Smooth muscle cell of the brain vasculature (primary cell): ENCODE measurements around the gene WFDC2.
"Not testable (repeated sequence)": the region's sequence is repeated elsewhere in the genome, so short reads cannot be mapped to it uniquely, and the experiment has no call there.

ENCODE experiments used
- DNase-seq: peaks from one replicate; pipeline ENCODE4 v3.0.0-alpha.2; 2012; ENCODE audit warnings: low read depth, low spot score

Gene WFDC2

DNA sequence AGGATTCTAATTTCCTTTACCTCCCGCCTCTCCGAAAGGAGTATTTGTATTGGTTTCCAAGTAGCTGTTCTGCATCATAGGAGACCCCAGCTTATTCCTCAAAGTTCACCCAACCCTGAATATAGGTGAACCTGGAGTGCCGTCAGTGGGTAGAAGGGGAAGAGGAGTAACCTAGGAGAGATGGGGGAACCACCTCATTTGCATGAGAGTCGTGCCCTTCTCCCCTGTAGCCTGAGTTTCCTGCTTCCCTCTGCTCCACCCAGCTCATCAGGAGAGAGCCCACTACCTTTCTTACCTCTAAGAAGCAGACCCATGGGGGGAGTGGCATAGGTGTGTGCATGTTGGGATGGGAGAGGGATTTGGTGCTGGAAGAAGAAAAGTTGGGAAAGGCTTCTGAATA lies 17.3 kb upstream of the WFDC2 start:
- DNase-seq, result no peak

DNA sequence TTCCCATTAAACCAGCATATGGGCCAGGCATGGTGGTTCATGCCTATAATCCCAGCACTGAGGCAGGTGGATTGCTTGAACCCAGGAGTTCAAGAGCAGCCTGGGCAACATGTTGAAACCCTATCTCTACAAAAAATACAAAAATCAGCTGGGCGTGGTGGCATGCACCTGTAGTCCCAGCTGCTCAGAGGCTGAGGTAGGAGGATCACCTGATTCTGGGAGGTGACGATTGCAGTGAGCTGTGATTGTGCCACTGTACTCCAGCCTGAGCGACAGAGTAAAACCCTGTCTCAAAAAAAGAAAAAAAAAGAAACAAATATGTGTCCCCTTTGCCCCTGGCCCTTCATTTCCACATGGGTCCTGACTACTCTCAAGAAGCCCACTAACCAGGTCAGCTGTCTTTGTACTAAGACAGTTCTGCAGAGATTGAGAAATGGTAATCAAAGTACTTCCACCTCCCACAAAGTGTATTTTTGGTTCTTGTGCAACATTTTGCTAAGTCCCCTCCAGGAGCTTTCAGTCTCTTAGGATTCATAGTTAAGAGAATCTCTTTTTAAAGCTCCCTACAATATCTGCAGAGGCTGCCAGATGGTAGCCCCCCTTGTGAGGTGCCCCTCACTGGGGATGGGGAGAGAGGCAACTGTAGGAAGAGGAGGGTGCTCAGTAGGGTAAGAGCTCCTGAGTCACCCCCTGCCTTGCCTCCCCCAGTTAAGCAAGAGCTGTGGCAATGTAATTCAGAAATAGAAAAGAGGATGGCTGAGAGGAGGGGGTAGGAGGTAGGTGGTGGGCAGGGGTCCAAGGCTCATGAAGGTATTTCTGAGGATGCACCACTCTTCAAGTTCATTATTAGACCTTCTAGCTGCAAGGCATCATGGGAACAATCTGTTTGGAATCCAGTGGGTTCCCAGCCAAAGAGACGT lies 16.5 kb upstream of the WFDC2 start:
- no peak for DNase-seq

DNA sequence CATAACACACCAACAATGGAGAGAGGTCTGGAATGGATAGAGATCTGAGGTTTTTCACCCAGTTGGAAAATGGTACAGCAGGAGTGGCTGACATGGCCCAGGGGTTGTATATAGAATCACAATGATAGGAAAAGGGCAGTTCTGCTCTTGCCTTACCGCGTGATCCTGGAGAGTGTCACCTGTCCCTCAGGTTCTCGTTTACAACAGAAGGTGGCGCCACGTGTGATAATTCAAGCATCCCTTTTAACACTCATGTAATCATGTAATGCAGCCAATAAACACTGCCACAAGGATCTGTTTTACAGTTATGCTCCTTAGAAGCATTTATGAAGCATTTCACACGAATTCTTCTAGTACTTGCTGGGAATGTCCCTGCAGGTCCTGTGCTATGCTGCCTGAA lies 12.9 kb upstream of the WFDC2 start:
- no peak for DNase-seq

GRCh38 chr20:45459606-45460005 lies 9.9 kb upstream of the WFDC2 start:
- no peak for DNase-seq

- no peak for DNase-seq
Measured at GRCh38 chr20:45461225-45461624, 8.3 kb upstream of the WFDC2 start.

DNA sequence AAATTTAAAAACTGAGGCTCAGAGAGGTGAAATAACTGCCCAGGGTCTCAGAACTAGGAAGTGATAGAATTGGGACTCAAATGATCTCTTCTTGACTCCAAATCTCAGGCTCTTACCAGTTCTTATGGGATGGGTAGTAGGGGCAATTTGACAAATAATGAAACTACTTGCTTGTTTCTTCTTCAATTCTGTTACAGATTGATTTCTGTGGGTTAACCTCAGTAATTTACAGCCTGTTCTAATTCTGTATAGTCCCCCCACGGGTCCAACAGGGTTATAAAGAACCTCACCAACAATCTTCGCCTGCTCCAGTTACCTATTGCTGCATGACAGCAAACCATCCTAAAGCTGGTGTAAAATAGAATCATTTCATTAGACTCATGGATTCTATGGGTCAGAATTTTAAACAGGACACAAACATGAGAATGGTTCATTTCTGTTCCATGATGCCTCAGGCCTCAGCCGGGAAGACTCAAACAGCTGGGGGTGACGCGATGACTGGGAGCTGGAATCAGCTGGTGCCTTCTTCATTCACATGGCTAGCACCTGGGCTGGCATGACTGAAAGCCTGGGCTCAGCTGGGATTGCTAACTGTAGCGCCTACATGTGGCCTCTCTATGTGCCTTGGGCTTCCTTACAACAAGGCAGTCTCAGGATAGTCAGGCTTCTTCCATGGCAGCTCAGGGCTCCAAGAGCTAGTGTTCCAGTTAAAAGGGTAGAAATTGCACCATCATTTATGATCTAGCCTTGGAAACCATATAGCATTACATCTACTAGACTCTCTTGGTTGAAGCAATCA lies 6.6 kb upstream of the WFDC2 start:
- no peak for DNase-seq

DNA sequence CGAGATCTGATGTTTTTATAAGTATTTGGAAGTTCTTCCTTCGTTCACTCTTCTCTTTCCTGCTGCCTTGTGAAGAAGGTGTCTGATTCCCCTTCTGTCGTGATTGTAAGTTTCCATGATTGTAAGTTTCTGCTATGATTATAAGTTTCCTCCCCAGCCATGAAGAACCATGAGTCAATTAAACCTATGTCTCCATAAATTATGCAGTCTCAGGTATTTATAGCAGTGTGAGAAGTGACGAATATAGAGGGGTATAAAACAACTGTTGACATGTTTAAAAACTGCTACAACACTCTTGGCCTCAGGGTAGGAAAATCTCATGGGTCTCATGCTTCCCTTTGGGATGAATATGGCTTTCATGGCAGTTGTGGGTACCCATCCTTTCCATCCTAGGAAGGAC lies 5.8 kb upstream of the WFDC2 start:
- DNase-seq, result no peak

- no peak for DNase-seq
Measured at GRCh38 chr20:45465491-45466266, 3.9 kb upstream of the WFDC2 start.

- no peak for DNase-seq
Measured at GRCh38 chr20:45467172-45467571, 2.4 kb upstream of the WFDC2 start.

DNA sequence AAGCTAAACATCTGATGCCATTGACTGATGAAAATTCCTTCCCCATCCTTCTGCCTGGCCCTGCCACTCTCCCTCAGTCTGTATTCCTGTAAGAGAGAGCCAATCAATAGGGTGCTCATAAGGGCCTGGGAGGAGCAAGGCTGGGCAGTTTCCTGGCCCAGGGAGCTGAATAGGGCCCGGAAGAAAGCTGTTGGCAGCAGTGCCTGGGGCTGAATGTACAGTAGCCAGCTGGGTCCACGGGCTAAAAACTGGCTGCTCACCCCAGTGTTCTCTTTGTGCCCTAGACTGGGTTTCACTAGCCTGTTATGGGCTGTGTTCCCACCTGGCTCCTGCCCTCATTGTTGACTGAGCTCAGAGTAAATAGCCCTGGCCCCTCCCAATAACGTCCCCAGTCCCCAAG lies 1.7 kb upstream of the WFDC2 start:
- no peak for DNase-seq

DNA sequence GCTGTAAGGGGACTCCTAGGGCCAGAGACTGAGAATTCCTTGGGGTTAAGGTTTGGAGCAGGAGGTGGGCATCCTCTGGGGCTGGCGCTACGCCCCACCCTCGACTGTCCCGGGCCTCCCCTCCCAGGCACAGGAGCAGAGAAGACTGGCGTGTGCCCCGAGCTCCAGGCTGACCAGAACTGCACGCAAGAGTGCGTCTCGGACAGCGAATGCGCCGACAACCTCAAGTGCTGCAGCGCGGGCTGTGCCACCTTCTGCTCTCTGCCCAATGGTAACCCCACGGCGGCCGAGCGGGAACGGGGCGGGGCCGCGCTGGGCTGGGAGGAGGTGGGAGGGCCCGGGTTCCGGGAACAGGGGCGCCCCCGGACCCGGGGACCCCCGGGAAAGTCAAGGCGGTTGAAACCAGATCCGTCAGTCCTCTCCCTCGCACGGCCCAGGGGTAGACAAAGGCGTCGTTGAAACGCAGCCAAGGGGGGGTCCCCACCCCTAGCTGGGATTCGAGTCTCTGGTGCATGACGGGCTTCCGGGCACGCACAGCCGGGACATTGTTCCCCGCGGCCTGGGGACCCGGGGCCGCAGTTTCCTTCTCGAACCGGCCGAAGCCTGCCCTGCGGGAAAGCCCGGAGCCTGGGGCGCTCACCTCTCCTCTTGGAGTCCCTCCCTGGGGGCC lies 844 bp downstream of the WFDC2 start:
- DNase-seq, result no peak

- no peak for DNase-seq
Measured at GRCh38 chr20:45470937-45471336, 1.4 kb downstream of the WFDC2 start.

- not testable (repeated sequence) for DNase-seq
Measured at GRCh38 chr20:45472286-45472685, 2.7 kb downstream of the WFDC2 start.

DNA sequence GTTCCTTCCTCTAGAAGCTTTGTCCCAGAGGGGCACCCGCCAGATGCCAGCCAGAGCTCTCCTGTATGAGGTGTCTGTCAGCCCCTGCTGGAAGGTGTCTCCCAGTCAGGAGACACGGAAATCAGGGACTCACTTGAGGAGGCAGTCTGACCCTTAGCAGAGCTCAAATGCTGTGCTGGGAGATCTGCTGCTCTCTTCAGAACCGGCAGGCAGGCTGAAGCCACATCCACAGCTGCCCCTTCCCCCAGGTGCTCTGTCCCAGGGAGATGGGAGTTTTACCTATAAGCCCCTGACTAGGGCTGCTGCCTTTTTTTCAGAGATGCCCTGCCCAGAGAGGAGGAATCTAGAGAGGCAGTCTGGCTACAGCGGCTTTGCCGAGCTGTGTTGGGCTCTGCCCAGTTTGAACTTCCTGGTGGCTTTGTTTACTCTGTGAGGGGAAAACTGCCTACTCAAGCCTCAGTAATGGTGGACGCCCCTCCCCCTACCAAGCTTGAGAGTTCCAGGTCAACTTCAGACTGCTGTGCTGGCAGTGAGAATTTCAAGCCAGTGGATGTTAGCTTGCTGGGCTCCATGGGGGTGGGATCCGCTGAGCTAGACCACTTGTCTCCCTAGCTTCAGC lies 8.1 kb downstream of the WFDC2 start:
- not testable (repeated sequence) for DNase-seq

- DNase-seq, result no peak
Measured at GRCh38 chr20:45479822-45480221, 10.3 kb downstream of the WFDC2 start.

DNA sequence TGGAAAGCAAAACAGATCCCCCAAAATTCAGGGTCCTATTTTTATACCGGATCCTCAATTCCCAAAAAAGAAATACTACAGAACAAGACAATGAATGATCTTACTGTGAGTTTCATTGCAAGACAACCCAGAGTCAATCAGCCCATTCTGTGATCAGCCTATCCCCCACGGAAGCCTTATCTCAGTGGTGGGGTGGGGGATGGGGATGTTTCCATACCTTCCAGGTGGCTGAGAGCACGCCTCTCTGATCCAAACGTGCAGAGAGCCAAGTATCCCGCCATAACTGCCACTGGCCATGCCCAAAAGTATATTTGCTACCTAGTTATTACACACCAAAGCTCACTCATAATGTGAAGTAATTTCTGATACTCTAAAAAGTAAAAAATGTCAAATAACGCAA lies 15.1 kb downstream of the WFDC2 start:
- no peak for DNase-seq

GRCh38 chr20:45485388-45485787 lies 15.8 kb downstream of the WFDC2 start:
- DNase-seq, result no peak

DNA sequence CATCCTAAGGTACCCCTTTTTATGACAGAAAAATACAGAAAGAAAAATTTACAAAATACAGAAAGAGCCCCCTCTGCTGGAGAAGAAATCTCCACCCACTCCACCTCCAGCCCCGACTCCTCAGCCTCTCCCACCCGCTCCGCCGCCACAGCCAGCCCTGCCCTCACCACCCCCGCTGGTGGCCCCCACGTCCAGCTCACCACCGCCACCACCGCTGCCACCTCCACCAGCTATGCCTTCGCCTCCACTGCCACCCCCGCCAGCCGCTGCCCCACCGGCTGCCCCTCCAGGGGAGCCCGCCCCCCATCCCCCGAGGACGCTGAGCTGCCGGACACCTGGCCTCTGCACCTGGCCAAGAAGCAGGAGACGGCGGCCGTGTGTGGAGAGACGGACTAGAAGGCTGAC lies 17.7 kb downstream of the WFDC2 start:
- DNase-seq, result no peak

DNA sequence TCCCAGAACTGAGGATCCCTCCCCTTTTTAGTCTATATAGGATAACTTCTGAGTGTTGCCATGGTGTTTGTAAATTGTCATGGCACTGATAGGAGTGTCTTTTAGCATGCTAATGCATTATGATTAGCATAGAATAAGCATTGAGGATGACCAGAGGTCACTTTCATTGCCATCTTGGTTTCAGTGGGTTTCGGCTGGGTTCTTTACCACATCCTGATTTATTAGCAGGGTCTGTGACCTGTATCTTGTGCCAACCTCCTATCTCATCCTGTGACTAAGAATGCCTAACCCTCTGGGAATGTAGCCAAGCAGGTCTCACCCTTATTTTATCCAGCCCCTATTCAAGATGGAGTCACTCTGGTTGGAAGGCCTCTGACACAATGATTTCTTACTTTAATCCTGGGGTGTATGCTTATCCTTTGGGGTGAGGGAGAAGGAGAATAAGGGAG lies 19.6 kb downstream of the WFDC2 start:
- no peak for DNase-seq

DNA sequence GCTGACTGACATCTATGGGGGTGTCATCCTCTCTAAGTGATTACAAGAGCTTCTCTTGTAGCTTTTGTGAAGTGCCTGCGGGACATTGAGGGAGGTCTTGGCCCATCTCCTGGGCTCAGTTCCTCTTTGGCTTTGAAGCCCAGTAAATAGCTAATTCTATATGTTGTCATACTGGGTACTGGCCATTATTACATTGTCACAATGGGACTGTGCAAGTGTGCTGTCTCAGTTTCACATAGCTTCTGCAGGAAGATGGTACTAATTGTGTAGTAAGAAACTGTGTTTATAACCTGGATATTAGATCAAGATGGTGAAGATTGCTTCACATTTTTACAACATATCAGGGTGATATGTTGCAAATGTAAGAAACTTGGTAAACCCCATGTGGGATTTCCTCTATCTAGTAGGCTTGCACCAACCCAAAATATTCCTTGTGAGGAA lies 26.0 kb downstream of the WFDC2 start:
- DNase-seq, result no peak

GRCh38 chr20:45496166-45496565 lies 26.6 kb downstream of the WFDC2 start:
- no peak for DNase-seq
